GM21367 (cell line): ENCODE results near the gene ATAD3C.

Source experiments
- ATAC-seq: cut with Tn5 transposase; IDR thresholded peaks from one replicate; pipeline ENCODE4 v1.9.1; 2021; ENCODE audit not compliant: unreplicated experiment

ATAD3C gene

DNA sequence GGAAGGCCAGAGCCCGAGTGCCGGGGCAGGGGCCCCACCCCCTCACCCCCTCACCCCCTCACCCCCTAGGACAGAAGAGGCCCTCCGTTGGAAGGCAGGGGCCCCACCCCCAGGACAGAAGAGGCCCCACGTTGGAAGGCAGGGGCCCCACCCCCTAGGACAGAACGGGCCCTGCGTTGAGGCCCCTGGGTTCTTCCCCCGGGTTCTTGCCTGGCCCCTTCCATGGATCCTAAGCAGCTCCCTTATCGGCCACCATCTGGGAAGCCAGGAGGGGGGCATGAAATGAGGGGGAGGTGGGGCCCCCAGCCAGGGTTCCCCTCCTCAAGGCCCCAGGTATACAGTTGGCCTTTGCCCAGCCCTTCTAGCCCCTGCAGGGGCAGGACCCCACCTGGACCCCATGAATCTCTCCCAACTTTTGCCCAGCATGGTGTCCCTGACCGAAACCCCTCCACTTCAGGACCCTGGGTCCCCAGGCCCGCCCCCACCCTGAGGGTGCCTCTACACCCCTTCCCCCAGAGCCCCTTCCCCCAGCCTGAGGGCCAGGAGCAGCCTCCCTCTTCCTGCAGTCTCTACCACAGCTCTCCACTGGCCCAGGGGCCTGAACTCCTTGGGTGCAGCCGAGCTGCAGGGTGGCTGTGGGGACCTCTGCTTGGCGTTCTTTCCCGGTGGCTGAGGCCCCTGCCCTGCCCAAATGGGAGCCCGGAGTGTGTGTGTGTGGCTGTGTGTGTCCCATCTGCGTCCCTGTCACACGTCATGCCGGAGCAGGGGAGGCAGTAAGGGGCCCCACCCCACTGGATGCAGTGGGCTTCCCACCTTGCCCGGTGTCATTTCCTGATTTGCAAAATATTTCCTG, 18.3 kb upstream of the ATAD3C start:
- no peak for ATAC-seq

- no peak for ATAC-seq
These were observed 17.6 kb upstream of the ATAD3C start for GRCh38 chr1:1431845-1432273.

GRCh38 chr1:1432274-1432950, 17.1 kb upstream of the ATAD3C start:
- no peak for ATAC-seq

GRCh38 chr1:1432951-1433803, 16.3 kb upstream of the ATAD3C start:
- ATAC-seq, result no peak

DNA sequence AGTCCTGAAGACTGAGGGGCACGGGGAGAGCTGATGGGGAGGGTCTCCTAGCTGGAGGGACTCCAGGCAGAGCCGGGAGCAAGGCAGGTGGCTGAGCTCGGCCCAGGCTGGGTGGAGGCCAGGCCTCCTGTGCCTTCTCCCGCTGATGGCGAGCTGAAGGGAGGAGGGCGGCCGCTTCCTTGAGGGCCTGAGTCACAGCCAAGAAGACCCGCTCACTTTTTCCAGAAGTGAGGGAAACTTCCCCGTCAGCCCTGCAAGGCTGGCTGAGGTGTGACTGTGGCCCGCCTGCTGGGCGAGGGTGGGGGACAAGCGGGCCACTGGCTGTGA, 15.7 kb upstream of the ATAD3C start:
- ATAC-seq, result no peak

DNA sequence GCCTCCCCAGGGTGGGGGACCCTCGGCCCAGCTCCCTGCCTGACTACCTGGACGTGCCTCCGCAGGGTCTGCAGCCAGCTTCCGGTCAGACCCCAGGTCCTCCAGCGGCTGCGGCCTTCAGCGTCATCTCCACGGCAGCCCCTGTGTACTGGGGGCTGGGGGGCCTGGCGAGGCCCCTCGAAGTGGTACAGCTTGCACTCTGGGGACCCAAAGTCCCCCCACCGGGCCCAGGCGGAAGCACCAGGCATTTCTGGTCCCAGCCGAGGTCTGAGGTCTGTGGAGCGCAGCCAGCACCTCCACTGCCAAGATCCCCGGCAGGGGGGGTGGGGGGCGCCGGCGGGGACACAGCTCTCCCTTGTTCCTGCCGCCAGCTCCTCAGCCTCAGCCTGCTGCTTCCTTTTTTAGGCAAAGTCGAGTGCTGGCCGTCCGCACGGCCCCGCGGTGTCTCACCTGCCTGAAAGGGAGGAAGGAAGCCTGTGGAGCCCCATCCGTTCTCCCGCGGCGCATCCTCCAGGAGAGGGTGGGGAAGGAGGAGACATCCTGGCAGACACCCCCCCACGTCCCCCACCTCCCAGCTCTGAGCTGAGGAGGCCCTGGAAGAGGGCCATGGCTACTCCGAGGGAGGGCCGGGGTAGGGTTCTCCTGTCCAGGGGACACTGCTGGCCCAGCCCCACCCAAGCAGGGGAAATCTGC, 15.2 kb upstream of the ATAD3C start:
- no peak for ATAC-seq

DNA sequence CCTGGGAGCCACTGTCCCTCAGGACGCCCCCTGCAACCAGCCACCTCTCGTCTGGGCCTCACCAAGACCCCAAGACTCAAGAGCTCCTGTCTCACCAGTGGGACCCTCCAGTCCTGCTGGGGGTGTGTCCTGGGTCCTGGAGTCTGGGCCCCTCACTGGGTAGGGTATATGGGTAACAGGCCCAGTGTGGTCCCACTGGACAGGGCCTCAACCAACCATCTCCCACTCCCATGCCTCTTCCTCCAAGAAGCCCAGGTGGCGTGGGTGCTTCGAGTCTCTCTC, 14.7 kb upstream of the ATAD3C start:
- ATAC-seq, result no peak

- ATAC-seq, result no peak
These were observed 14.2 kb upstream of the ATAD3C start, which contains the start of gene VWA1 for GRCh38 chr1:1435106-1435903. VWA1 (plus strand) TSS chr1:1435690; CDS start chr1:1435749, 59 bp downstream.

DNA sequence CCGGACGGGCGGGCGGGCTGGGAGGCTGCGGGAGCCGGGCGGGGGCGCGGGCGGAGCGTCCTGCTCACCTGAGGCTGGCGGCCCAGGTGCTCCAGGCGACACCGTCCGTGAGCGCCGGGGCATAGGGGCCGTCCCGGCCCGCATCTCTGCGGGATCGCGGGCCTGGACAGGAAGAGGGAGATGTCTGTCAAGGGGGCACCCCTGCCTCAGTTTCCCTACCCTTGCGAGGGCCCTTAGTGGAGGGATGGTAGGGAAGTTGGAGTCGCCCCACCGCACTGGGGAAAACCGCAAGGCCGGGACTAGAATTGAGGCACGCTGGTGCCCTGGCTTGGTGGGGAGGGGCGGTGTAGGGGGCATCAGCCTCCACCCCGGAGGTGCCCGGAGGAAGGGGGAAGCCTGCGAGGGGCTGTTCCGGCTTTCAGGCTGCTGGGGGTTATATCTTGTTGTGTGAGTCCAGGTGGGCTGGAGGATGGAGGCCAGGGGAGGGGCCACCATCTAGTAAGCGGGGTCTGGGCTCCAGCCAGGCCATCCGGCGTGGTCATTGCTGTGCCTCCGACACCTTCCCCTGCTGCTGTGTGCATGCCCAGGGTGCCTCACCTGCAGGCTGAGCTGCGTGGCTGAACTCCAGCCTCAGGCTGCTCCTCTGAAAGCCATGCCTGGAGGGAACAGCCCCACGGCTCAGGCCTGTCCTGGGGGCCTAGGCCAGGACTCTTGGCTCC, 13.4 kb upstream of the ATAD3C start:
- ATAC-seq, result no peak

- ATAC-seq, result no peak
These were observed 12.9 kb upstream of the ATAD3C start for GRCh38 chr1:1436630-1437032.

DNA sequence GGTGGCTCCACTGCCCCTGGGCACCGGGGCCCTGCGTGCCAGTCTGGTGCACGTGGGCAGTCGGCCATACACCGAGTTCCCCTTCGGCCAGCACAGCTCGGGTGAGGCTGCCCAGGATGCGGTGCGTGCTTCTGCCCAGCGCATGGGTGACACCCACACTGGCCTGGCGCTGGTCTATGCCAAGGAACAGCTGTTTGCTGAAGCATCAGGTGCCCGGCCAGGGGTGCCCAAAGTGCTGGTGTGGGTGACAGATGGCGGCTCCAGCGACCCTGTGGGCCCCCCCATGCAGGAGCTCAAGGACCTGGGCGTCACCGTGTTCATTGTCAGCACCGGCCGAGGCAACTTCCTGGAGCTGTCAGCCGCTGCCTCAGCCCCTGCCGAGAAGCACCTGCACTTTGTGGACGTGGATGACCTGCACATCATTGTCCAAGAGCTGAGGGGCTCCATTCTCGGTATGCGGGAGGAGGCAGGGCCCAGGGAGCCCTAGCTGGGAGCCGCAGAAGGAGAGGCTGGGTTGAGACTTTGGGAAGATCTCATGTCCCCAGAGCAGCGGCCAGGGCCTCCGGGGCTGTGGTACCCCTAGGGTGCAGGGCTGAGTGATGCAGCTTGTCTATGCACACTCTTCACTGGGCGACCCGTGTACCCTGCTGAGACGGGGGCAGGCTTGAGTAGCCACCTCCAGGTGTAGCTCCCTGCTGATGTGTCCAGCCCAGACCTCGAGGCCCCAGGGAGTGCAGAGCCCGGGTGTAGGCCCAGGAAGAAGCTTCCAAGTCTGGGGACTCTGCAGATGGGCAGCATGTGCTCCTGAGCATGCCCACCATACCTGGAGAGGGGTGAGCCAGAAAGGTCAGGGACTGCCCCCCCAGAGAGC, 12.2 kb upstream of the ATAD3C start:
- no peak for ATAC-seq

DNA sequence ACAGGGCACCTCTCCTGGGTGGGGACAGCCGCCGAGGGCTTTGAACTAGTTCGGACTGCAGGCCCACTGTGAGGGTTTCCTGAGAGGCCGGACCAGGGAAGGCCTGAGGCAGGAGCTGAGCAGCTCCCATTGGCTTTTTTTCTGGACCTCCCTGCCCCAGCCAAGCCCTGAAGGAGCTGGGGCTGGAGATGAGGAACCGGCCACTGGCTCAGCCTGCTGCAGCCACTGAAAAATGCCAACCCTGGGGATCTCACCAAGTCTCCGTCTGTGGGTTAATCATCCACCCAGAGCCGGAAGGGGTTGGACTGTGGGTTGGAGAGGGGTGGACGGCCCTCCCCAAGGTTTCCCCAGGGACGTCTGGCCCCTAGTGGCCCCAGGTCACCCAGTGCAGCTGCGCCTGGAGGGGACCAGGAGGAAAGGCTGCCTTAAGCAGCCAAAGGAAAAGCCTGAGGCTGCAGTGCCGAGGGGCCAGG, 11.5 kb upstream of the ATAD3C start:
- no peak for ATAC-seq

DNA sequence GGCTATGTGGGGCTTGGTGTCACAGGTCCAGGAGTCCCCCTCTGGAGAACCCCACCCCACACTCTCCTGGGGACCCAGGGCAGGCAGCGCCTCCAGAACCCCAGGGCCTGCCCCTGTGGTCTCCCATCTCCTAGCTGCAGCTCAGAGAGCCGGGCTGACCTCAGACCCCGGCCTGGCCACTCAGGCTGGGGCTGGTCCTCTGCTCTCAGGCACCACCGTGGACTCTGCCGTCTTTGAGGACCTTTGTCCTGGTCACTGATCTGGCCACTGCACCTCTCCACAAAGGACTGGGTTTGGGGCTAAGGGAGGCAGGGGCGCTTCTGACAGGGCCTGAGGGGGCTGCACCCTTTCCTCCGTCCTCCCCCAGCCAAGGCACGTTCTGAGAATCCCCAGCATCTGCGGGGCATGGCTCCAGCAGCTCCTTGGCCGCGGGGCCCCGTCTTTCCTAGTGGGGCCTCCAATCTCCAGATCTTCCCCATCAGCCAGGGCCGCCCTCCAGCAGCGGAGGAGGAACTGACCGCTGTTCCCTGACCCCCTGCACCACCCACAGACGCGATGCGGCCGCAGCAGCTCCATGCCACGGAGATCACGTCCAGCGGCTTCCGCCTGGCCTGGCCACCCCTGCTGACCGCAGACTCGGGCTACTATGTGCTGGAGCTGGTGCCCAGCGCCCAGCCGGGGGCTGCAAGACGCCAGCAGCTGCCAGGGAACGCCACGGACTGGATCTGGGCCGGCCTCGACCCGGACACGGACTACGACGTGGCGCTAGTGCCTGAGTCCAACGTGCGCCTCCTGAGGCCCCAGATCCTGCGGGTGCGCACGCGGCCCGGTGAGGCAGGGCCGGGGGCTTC, 10.7 kb upstream of the ATAD3C start:
- ATAC-seq, result no peak

DNA sequence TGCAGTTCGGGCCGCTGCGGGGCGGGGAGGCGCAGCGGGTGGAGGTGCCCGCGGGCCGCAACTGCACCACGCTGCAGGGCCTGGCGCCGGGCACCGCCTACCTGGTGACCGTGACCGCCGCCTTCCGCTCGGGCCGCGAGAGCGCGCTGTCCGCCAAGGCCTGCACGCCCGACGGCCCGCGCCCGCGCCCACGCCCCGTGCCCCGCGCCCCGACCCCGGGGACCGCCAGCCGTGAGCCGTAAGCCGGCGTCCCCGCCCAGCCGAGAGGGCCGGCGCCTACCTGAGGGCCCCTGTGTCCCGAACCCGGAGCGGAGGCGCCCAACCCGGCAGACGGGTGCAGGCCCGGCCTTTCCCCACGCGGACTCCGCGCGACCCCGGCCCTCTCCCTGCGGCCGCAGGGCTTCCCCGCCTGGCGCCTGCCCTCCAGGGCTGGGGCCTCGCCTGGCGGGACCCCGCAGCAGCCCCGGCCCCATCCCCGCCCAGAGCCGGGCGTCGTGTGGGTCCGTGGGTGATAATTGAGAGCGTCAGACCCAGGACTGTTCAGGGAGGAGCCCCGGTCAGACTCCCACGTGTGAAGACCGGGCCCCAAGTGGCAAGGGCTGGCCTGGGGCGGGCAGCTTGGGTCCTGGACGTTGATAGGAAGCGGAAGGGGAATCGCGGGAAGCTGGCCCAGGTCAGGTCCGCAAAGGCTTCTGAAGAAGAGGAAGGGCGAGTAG, 9.8 kb upstream of the ATAD3C start:
- no peak for ATAC-seq

DNA sequence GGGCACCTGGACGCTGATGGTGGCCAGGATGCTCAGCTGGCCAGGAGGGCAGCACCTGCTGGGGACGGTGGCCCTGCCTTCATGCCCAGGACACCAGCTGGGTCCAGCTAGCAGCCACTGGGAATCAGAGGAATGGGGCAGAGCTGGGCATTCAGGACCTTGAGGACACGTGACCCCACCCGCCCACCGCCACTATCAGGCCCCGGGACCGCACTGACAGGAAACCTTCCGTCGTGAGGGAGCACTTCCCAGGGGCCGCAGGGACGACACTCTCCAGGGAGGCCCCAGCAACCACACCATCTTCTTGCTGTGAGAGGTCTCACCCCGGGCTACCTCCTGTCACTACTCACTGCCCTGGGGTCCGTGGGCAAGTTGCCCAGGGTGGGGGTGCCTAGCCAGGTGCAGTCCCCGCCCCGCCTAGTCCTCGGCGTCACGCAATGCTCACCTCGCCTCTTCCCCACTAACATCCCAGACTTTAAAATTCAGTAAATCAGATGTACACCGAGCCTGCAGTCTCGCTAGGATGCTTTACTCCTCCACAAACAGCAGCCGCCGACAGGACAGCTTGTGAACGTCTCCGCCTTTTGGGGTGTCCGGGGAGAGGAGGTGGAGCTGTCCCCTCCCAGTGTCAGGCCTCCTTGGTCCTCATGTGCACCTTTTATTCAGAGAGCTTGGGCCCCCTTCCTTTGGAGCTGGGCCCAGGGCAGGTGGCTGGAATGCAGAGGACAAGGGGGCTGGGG, 9.1 kb upstream of the ATAD3C start:
- ATAC-seq, result no peak
